HG03354 (cell line): ENCODE data around the gene NANOS2.
"Not testable (repeated sequence)": the region's sequence is repeated elsewhere in the genome, so short reads cannot be mapped to it uniquely, and the experiment has no call there.

Experiments
- ATAC-seq: cut with Tn5 transposase; IDR thresholded peaks from one replicate; pipeline ENCODE4 v1.9.1; 2021; ENCODE audit warnings: mild to moderate bottlenecking; ENCODE audit not compliant: unreplicated experiment, poor library complexity, severe bottlenecking

Gene NANOS2

DNA sequence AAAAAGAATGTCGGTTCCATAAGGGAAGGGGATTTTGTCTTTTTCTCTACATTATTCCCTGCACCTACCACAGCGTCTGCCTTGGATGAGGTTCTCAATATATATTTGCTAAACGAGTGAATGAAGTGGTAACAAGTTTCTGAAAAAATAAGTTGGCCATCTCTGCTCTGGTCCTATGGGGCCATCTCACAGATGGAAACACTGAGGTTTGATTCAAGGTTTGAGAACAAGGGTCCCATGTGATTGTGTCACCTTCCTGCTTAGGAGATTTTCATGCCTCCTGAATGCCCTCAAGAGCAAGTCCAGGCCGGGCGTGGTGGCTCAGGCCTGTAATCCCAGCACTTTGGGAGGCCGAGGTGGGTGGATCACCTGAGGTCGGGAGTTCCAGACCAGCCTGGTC lies 15.3 kb downstream of the NANOS2 start:
- no peak for ATAC-seq

- ATAC-seq: no peak
Observed at GRCh38 chr19:45897261-45897812, 17.2 kb downstream of the NANOS2 start.

DNA sequence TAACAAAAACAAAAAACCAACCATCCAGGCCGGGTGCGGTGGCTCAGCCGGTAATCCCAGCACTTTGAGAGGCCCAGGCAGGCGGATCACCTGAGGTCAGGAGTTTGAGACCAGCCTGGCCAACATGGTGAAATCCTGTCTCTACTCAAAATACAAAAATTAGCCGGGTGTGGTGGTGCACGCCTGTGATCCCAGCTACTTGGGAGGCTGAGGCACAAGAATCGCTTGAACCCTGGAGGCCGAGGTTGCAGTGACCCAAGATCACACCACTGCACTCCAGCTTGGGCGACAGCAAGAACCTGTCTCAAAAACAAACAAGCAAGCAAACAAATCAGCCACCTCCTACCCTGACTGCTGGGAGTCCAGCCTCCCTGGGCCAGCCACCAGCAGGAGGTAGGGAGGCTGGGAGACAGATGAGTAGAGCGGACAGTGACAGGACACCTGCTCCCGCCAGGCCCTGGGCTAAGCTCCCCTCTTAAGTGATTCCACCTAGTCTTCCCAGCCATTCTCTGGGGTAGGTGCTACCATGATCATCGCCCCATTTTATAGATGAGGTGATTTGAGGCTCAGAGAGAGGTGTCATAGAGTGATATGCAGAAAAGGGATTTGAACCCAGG lies 18.5 kb downstream of the NANOS2 start:
- ATAC-seq: not testable (repeated sequence)

GRCh38 chr19:45895519-45895972 lies 19.0 kb downstream of the NANOS2 start:
- no peak for ATAC-seq

- no peak for ATAC-seq
Observed at GRCh38 chr19:45890877-45891276, 23.7 kb downstream of the NANOS2 start.

DNA sequence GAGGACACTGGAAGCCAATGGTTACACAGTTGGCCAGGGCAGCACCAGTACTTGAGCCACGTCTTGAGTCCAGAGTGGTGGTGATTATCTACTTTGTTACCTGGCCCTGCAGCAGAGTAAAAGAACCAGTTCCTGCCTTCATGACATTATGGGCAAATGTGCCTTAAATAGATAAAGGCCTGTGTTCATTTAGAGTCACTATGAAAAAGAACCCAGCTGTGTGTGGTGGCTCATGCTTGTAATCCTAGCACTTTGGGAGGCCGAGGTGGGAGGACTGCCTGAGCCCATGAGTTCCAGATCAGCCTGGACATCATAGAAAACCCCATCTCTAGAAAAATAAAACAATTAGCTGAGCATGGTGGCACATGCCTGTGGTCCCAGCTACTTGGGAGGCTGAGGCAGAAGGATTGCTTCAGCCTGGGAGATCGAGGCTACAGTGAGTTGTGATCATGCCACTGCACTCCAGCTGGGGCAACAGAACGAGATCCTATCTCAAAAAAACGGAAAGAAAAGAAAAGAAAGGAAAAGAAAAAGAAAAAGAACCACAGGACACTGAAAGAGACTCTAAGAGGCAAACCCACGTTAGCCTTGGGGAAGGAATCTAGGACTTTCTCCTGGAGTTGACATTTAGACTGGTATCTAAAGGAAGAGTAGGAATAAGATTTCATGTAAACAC lies 25.2 kb downstream of the NANOS2 start:
- ATAC-seq: no peak

DNA sequence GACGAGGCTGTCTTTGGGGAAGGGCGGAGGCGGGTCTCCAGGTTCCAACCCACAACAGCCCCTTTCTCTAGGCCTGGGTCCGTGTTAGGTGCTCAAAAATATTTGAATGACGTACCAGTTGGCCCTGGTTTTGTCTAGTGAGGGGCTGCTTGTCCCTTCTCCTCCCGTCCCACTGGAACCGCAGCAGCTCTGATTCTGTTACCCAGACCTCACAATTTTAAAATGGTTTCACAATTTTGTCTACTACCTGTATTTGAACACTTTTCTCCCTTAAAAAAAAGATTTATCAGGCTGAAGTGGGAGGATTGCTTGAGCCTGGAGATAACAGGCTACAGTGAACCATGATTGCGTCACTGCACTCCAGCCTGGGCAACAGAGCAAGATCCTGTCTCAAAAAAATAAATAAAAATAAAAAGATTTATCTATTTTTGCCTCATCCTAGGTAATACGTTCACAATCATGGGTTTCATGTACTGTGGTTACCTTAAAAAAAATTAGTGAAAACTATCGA lies 27.3 kb downstream of the NANOS2 start:
- ATAC-seq: no peak

- ATAC-seq: peak; percentile 43
Observed at GRCh38 chr19:45886427-45887199, 28.0 kb downstream of the NANOS2 start.

- peak; percentile 54 for ATAC-seq
Observed at GRCh38 chr19:45885556-45886426, 28.8 kb downstream of the NANOS2 start, which contains the start of gene IRF2BP1. Gene IRF2BP1 (minus strand): TSS chr19:45886141. CDS start chr19:45885774, 367 bp downstream.

GRCh38 chr19:45884682-45885555 lies 29.7 kb downstream of the NANOS2 start:
- ATAC-seq: peak; percentile 1

DNA sequence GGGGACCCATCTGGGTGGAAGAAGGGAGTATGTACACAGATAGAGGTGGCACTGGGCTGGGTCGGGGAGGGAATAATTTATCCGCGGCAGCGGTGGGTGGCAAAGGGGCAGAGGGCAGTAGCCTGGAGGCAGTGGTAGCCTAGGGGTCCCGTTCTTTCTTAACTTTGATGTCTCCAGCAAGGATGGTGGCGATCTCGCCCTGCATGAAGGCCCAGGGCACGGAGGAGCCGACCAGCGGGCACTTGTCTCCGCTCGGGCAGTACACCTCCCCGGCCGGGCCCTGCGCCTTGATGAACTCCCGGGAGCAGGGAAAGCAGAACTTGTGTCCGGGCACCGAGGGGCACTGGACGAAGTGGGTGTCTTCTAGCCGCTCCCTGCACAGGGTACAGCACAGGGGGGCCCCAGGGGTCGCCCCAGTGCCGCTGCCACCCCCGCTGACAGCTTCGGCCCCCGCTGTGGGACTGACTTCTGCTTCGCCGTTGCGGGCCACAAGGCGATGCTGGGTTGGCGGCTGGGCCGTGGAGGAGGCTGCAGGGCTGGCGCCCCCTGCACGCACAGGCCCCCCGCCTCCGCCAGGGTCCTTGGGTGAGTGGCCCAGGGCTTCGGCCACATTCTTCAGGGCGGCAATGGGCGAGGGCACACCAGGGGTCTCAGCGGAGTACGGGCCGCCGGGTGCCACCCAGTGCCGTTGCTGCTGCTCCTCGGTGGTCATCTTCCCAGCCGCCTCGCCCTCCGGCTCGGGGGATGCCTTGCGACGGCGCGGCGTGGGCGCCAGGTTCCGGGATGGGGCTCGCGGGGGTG lies 30.5 kb downstream of the NANOS2 start:
- no peak for ATAC-seq

GRCh38 chr19:45883586-45883880 lies 31.0 kb downstream of the NANOS2 start:
- no peak for ATAC-seq

GRCh38 chr19:45882652-45883585 lies 31.7 kb downstream of the NANOS2 start:
- ATAC-seq: peak; percentile 35

- ATAC-seq: no peak
Observed at GRCh38 chr19:45881909-45882528, 32.6 kb downstream of the NANOS2 start.

DNA sequence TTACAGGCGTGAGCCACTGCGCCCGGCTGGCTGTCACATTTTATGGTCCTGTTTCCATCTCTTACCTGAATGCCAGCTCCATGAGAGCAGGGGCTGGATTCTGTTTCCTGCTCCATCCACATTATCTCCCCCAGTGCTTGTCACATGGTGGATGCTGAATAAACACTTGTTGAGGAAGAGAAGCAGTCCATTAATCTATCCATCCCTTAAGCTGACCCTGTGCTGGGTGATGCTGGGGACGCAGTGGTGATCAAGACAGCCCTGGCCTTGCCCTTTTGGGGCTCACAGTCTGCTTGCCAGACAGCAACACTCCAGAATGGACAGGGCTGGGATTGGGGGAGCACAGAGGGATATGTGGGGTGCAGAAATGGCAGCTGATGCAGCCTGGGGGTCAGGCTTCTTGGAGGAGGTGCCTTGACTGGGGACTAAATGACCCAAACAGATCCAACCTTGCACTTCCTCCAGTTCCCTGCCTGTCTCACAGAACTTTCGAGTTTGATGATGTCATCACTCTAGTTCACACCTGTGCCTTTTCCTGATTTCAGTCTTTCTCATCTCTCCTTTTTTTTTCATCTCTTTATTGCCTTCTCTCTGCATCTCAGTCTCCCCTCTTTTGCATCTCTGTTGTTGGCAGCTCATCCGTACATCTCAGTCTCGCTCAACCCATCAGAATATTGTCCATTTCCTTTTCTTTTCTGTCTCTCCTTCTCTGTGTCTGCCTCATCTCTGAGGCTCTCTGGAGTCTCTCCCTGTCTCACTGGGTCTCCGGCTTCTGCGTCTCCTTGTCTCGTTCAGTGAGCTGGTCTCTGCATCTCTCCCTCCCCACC lies 33.3 kb downstream of the NANOS2 start:
- ATAC-seq: no peak
